Sigmoid colon (tissue), 7 donors: ENCODE measurements around the gene IER2. TPM values are rescaled to one million over a fixed set of nuclear protein-coding genes. Genes with fewer than 3 reads are reported as not detected.

ENCODE experiments used
- DNase-seq: peaks from one replicate; pipeline ENCODE4 v3.0.0-alpha.2; 2019
- H3K27ac ChIP-seq, 4 donors: fragments of 200-600 bp; sonication (generic); one replicate each; pipeline ENCODE4 v1.5.1; 2016 to 2019; ENCODE audit warnings: mild to moderate bottlenecking in 1 of 4
- H3K27me3 ChIP-seq, 3 donors: fragments of 200-600 bp; sonication (generic); one replicate each; pipeline ENCODE4 v1.5.1; 2019; ENCODE audit warnings: mild to moderate bottlenecking in 1 of 3
- H3K36me3 ChIP-seq, 4 donors: fragments of 200-600 bp; sonication (generic); one replicate each; pipeline ENCODE4 v1.5.1; 2016 to 2019
- H3K4me1 ChIP-seq, 4 donors: fragments of 200-600 bp; sonication (generic); one replicate each; pipeline ENCODE4 v1.5.1; 2017 to 2019
- H3K4me3 ChIP-seq, 4 donors: fragments of 200-600 bp; sonication (generic); one replicate each; pipeline ENCODE4 v1.5.1; 2017 to 2019; ENCODE audit warnings: mild to moderate bottlenecking in 2 of 4, moderate library complexity in 1 of 4
- H3K9me3 ChIP-seq, 4 donors: fragments of 200-600 bp in 3 of 4; sonication (generic) in 3 of 4; one replicate each; pipeline versions ENCODE4 v1.5.1 to v1.6.1; 2013 to 2019
- CTCF ChIP-seq, 4 experiments: fragments of 450-650 bp in 3 of 4; fragments of 200-600 bp in 1 of 4; IDR thresholded peaks; one replicate each; pipeline ENCODE4 v1.5.1; 2016 to 2019; ENCODE audit warnings: antibody characterized with exemption in 4 of 4, mild to moderate bottlenecking in 3 of 4, moderate library complexity in 2 of 4
- EP300 ChIP-seq, 4 donors: sonication (generic); formaldehyde crosslinking; IDR thresholded peaks; one replicate each; pipeline ENCODE4 v1.6.1; 2017; ENCODE audit warnings: antibody characterized with exemption in 4 of 4
- POLR2A ChIP-seq, 2 donors: fragments of 450-650 bp; IDR thresholded peaks; one replicate each; pipeline ENCODE4 v1.6.1; 2016; ENCODE audit warnings: antibody characterized with exemption in 2 of 2, mild to moderate bottlenecking in 2 of 2, moderate library complexity in 2 of 2
- POLR2AphosphoS5 ChIP-seq, 4 donors: sonication (generic); formaldehyde crosslinking; IDR thresholded peaks; one replicate each; pipeline ENCODE4 v1.6.1; 2017; ENCODE audit warnings: antibody characterized with exemption in 4 of 4
- WGBS, 2 donors: extraction: QIAGEN DNeasy Blood & Tissue Kit; methylation state at CpG; one replicate each; pipeline ENCODE4 v1.1.7; 2013; 5-methylcytosine and 5-hydroxymethylcytosine counted together
- intact Hi-C: fragments of 100-400 bp; cut with DNase I; formaldehyde crosslinking; loops from one replicate; pipeline ENCODE4 v1.15.1; 2023
- polyA plus RNA-seq, 3 donors: library from polyadenylated mRNA; stranded (reverse); fragments of 200-250 nt; gene quantifications; one replicate each; pipeline ENCODE4 v1.2.3, GENCODE V29; 2013
- total RNA-seq, 4 donors: library from RNA; depleted of rRNA; stranded (reverse); fragments of >200 nt; gene quantifications; one replicate each; pipeline ENCODE4 v1.1.0, GENCODE V29; 2016
- donor health status: healthy with polysubstance abuse.
- donor health status: Bipolar disorder and iron deficiency.
- donor health status: healthy.

The IER2 gene
- total and polyA plus RNA-seq, 7 donors, result 30.3 to 215 (median 138) TPM

GRCh38 chr19:13133241-13133870, 16.9 kb upstream of the IER2 start:
- H3K27ac ChIP-seq, result peak overlapping the region; percentile 1 to 60 (median 20)
- WGBS, 2 donors, result 83% methylated on average over 12 of the region's 12 CpGs
- intact Hi-C loops, result no loop called here
- H3K4me1 ChIP-seq, result peaks cover 0 to 27% (median 9%) of the 10 kb centered on the region in 4 donors
- H3K4me3 ChIP-seq, result no peak overlapping the region
- no peaks in the 10 kb centered on the region for H3K9me3 ChIP-seq
- TF ChIP-seq POLR2AphosphoS5 (IDR thresholded peaks at IDR 0.05) (no peak), EP300 (IDR thresholded peaks at IDR 0.05) (no peak)
- no peak for DNase-seq
- H3K27me3 ChIP-seq, result no peaks in the 10 kb centered on the region
- peaks cover 0 to 34% (median 23%) of the 10 kb centered on the region in 4 donors for H3K36me3 ChIP-seq

- TF ChIP-seq CTCF (IDR thresholded peaks at IDR 0.05), result no peak
- TF ChIP-seq EP300 (IDR thresholded peaks at IDR 0.05), result peak in 1 of 4 donors; percentile 43
- TF ChIP-seq POLR2A (IDR thresholded peaks at IDR 0.05), result no peak
- TF ChIP-seq POLR2AphosphoS5 (IDR thresholded peaks at IDR 0.05), result peak in 1 of 4 donors; percentile 18
- H3K9me3 ChIP-seq, result no peaks in the 10 kb centered on the region
- peaks cover 0 to 27% (median 9%) of the 10 kb centered on the region in 4 donors for H3K4me1 ChIP-seq
- no peak for DNase-seq
- peaks cover 0 to 46% (median 28%) of the 10 kb centered on the region in 4 donors for H3K36me3 ChIP-seq
- intact Hi-C loops, result no loop called here
- no peaks in the 10 kb centered on the region for H3K27me3 ChIP-seq
- peak overlapping the region; percentile 1 to 60 (median 20) for H3K27ac ChIP-seq
- H3K4me3 ChIP-seq, result no peak overlapping the region
- 96 to 97% methylated on average over 3 of the region's 3 CpGs for WGBS, 2 donors
These were observed 15.6 kb upstream of the IER2 start for GRCh38 chr19:13134626-13135025.

- peak overlapping the region in 3 of 4 donors; percentile 4 to 60 (median 36) for H3K27ac ChIP-seq
- no peaks in the 10 kb centered on the region for H3K9me3 ChIP-seq
These were observed 14.8 kb upstream of the IER2 start for GRCh38 chr19:13135068-13136062.

GRCh38 chr19:13137290-13137794, 12.9 kb upstream of the IER2 start:
- 92 to 95% methylated on average over 28 of the region's 28 CpGs for WGBS, 2 donors
- H3K4me1 ChIP-seq, result peaks cover 0 to 27% (median 9%) of the 10 kb centered on the region in 4 donors
- no peak for DNase-seq
- no peak overlapping the region for H3K27ac ChIP-seq
- intact Hi-C loops, result no loop called here
- H3K27me3 ChIP-seq, result no peaks in the 10 kb centered on the region
- no peaks in the 10 kb centered on the region for H3K9me3 ChIP-seq
- H3K4me3 ChIP-seq, result no peak overlapping the region
- TF ChIP-seq EP300 (IDR thresholded peaks at IDR 0.05) (no peak), POLR2A (IDR thresholded peaks at IDR 0.05) (no peak)
- H3K36me3 ChIP-seq, result peaks cover 0 to 53% (median 28%) of the 10 kb centered on the region in 4 donors

More at GRCh38 chr19:13135068-13136062, 14.8 kb upstream of the IER2 start:
- DNase-seq, result no peak
- Histone ChIP-seq H3K27me3 (no peaks in the 10 kb centered on the region), H3K4me1 (peaks cover 0 to 27% (median 9%) of the 10 kb centered on the region in 4 donors), H3K36me3 (peaks cover 0 to 52% (median 28%) of the 10 kb centered on the region in 4 donors), H3K4me3 (no peak overlapping the region)
- TF ChIP-seq EP300 (IDR thresholded peaks at IDR 0.05), result no peak
- TF ChIP-seq POLR2A (IDR thresholded peaks at IDR 0.05), result no peak
- TF ChIP-seq CTCF (IDR thresholded peaks at IDR 0.05), result no peak
- no peak for TF ChIP-seq POLR2AphosphoS5 (IDR thresholded peaks at IDR 0.05)
- intact Hi-C loops, result no loop called here
- WGBS, 2 donors, result 96% methylated on average over 60 of the region's 60 CpGs

GRCh38 chr19:13138171-13138915, 11.9 kb upstream of the IER2 start:
- Histone ChIP-seq H3K4me3 (no peak overlapping the region), H3K9me3 (no peaks in the 10 kb centered on the region), H3K27me3 (no peaks in the 10 kb centered on the region), H3K27ac (no peak overlapping the region), H3K4me1 (peaks cover 0 to 23% (median 8%) of the 10 kb centered on the region in 4 donors), H3K36me3 (peaks cover 0 to 61% (median 28%) of the 10 kb centered on the region in 4 donors)
- intact Hi-C loops, result no loop called here
- 89 to 90% methylated on average over 40 of the region's 40 CpGs for WGBS, 2 donors
- TF ChIP-seq POLR2A (IDR thresholded peaks at IDR 0.05) (no peak), CTCF (IDR thresholded peaks at IDR 0.05) (no peak)
- no peak for DNase-seq
